GM12878 (cell line): ENCODE data around the gene POU4F3. TPM values are rescaled to one million over a fixed set of nuclear protein-coding genes. Genes with fewer than 3 reads are reported as not detected.

ENCODE experiments used
- ATAC-seq: fragments of 200-7000 bp; cut with Tn5 transposase; 3 replicates; pipeline ENCODE4 v1.9.1; 2020; ENCODE audit warnings: mild to moderate bottlenecking, moderate library complexity
- BruUV-seq: library from RNA; stranded (reverse); fragments of 400-500 nt; replicated peaks from 2 replicates; lab custom pipeline; 2021; lab: Mats Ljungman, UMichigan
- CTCF ChIA-PET: fragments of 300-600 bp; sonication (Branson Sonifier 250); formaldehyde crosslinking; extraction: SDS; loops from one replicate; lab custom pipeline; 2021; ENCODE audit warnings: inconsistent platforms; lab: Yijun Ruan, JAX
- POLR2A ChIA-PET: fragments of 350-600 bp; formaldehyde crosslinking; extraction: SDS; loops from one replicate; lab custom pipeline; 2021; ENCODE audit warnings: inconsistent platforms; lab: Charles Lee
- RAD21 ChIA-PET: fragments of 300-600 bp; sonication (Branson Sonifier 250); formaldehyde crosslinking; loops from one replicate; lab custom pipeline; 2023; ENCODE audit warnings: antibody characterized with exemption; ENCODE audit not compliant: unreplicated experiment; lab: Charles Lee
- SMC1A ChIA-PET: fragments of 300-600 bp; sonication (Branson Sonifier 250); formaldehyde crosslinking; loops from one replicate; lab custom pipeline; 2023; ENCODE audit not compliant: unreplicated experiment, uncharacterized antibody; lab: Charles Lee
- DNase-seq: peaks from one replicate; pipeline ENCODE4 v3.0.0-alpha.2; 2011; ENCODE audit warnings: low read depth, low spot score
- FAIRE-seq: peaks from 3 replicates; lab custom pipeline; 2011; peaks lifted over from hg19 to GRCh38; lab: Jason Lieb, UNC
- H2AFZ ChIP-seq: 2 replicates; pipeline ENCODE4 v1.6.0; 2011; ENCODE audit warnings: low read depth, low read length, control low read depth; ENCODE audit not compliant: control insufficient read depth
- H3K27ac ChIP-seq: 2 replicates; pipeline ENCODE4 v1.5.1; 2011; ENCODE audit warnings: control low read depth; ENCODE audit not compliant: control insufficient read depth, insufficient read depth
- H3K27me3 ChIP-seq, 2 experiments: replicated peaks in 1 of 2; 2 replicates each; pipeline versions ENCODE4 v1.6.0 to v1.6.1; 2011; ENCODE audit warnings: low read length in 1 of 2; ENCODE audit not compliant: control insufficient read depth in 2 of 2, insufficient read depth in 2 of 2
- H3K36me3 ChIP-seq, 2 experiments: 2 replicates each; pipeline ENCODE4 v1.5.1; 2011; ENCODE audit warnings: low read length in 1 of 2; ENCODE audit not compliant: control insufficient read depth in 2 of 2, insufficient read depth in 2 of 2
- H3K4me1 ChIP-seq: 2 replicates; pipeline ENCODE4 v1.6.1; 2011; ENCODE audit warnings: mild to moderate bottlenecking, low read length, moderate library complexity, mixed read lengths; ENCODE audit not compliant: control insufficient read depth, insufficient read depth
- H3K4me2 ChIP-seq: 2 replicates; pipeline ENCODE4 v1.6.0; 2011; ENCODE audit warnings: control low read depth; ENCODE audit not compliant: control insufficient read depth, insufficient read depth
- H3K4me3 ChIP-seq: fragments of 200-600 bp; sonication (generic); 2 replicates; pipeline ENCODE4 v1.5.1; 2016
- H3K79me2 ChIP-seq: 2 replicates; pipeline ENCODE4 v1.6.0; 2011; ENCODE audit warnings: low read length; ENCODE audit not compliant: control insufficient read depth, insufficient read depth
- H3K9ac ChIP-seq: 2 replicates; pipeline ENCODE4 v1.8.0; 2011; ENCODE audit warnings: low read length, control low read depth, mixed read lengths; ENCODE audit not compliant: control insufficient read depth, insufficient read depth
- H3K9me3 ChIP-seq: replicated peaks from 3 replicates; pipeline ENCODE4 v1.5.1; 2011; ENCODE audit warnings: mild to moderate bottlenecking, low read length; ENCODE audit not compliant: control insufficient read depth, insufficient read depth
- H4K20me1 ChIP-seq: 2 replicates; pipeline ENCODE4 v1.6.0; 2011; ENCODE audit not compliant: control insufficient read depth, insufficient read depth
- CEBPZ ChIP-seq: fragments of 150-350 bp; IDR thresholded peaks from 2 replicates; pipeline ENCODE4 v1.6.1; 2016; ENCODE audit warnings: low read depth, low read length
- HSF1 ChIP-seq: fragments of 150-350 bp; IDR thresholded peaks from 2 replicates; pipeline ENCODE4 v1.6.1; 2014; ENCODE audit warnings: mild to moderate bottlenecking, low read depth, low read length
- MEF2A ChIP-seq: IDR thresholded peaks from 2 replicates; pipeline ENCODE4 v1.6.1; 2011; ENCODE audit warnings: low read depth, mild to moderate bottlenecking, low read length, moderate library complexity; ENCODE audit not compliant: insufficient read depth
- MXI1 ChIP-seq: fragments of 150-350 bp; IDR thresholded peaks from 2 replicates; pipeline ENCODE4 v1.6.1; 2011; ENCODE audit warnings: low read depth, mild to moderate bottlenecking, inconsistent platforms, low read length, improper control_type of control experiment
- MYB ChIP-seq: fragments of 150-350 bp; IDR thresholded peaks from 2 replicates; pipeline ENCODE4 v1.6.1; 2014; ENCODE audit warnings: mild to moderate bottlenecking, low read depth, low read length, borderline replicate concordance
- REST ChIP-seq: IDR thresholded peaks from 2 replicates; pipeline ENCODE4 v1.6.1; 2012; ENCODE audit warnings: mild to moderate bottlenecking, low read depth, low read length
- USF1 ChIP-seq: IDR thresholded peaks from 2 replicates; pipeline ENCODE4 v1.6.1; 2011; ENCODE audit warnings: borderline replicate concordance, low read depth, mild to moderate bottlenecking, moderate library complexity, mixed read lengths, low read length; ENCODE audit not compliant: insufficient read depth; ENCODE audit errors: extremely low read length
- ZNF592 ChIP-seq: fragments of 450-650 bp; IDR thresholded peaks from 2 replicates; pipeline ENCODE4 v1.6.1; 2017; ENCODE audit warnings: mild to moderate bottlenecking, moderate library complexity
- WGBS: methylation state at CpG from one replicate; pipeline ENCODE4 v1.1.6; 2016; ENCODE audit warnings: low lambda C conversion rate; ENCODE audit not compliant: insufficient replicate concordance, insufficient coverage; ENCODE audit errors: missing lambda C conversion rate; 5-methylcytosine and 5-hydroxymethylcytosine counted together
- in situ Hi-C: fragments of 300-500 bp; cut with MboI; formaldehyde crosslinking; loops from 9 replicates; pipeline ENCODE4 v1.14.3; 2018; ENCODE audit warnings: mixed read lengths
- intact Hi-C: fragments of 100-400 bp; cut with micrococcal nuclease; formaldehyde crosslinking; loops from one replicate; pipeline ENCODE4 v1.14.2; 2022; ENCODE audit not compliant: unreplicated experiment
- polyA plus RNA-seq, 11 experiments: library from polyadenylated mRNA; depleted of rRNA in 4 of 11; unstranded in 6 of 11; stranded (reverse) in 5 of 11; fragments of >200 nt; fragmentation: Nextera tagmentation in 4 of 11; fragmentation: Illumina TruSeq in 1 of 11; extraction: Ambion mirVana in 4 of 11; extraction: Trizol in 1 of 11; gene quantifications; 1 replicate in 1 of 11; 2 replicates in 10 of 11; pipeline versions ENCODE4 v1.2.1 to v1.2.3, GENCODE V29; 2011 to 2016; ENCODE audit warnings: inconsistent platforms in 2 of 11, missing spikeins in 2 of 11, low read depth in 1 of 11
- total RNA-seq, 4 experiments: library from RNA; depleted of rRNA in 3 of 4; stranded (reverse); fragments of >200 nt in 3 of 4; fragmentation: Illumina TruSeq in 1 of 4; extraction: Trizol in 1 of 4; gene quantifications; 2 replicates each; pipeline versions ENCODE4 v1.2.1 to v1.2.3, GENCODE V29; 2013 to 2021

The POU4F3 gene
- total and polyA plus RNA-seq, 10 of the 15 experiments (the other 5 are each of a cell fraction or from before 2014, with no cell fraction given): 0.03 to 0.19 (median 0.08) TPM; not detected in 5

GRCh38 chr5:146311278-146311677 is 27.4 kb upstream of the POU4F3 start:
- intact Hi-C loops (no loop called here), in situ Hi-C loops (no loop called here)
- ATAC-seq (no peak), FAIRE-seq (no peak), DNase-seq (no peak)
- CTCF ChIA-PET: no interaction called here
- H3K27ac ChIP-seq: no peak overlapping the region
- H3K4me2 ChIP-seq: no peak overlapping the region
- no peak overlapping the region for H2AFZ ChIP-seq
- RAD21 ChIA-PET: no interaction called here
- no peaks in the 10 kb centered on the region for H3K4me1 ChIP-seq
- SMC1A ChIA-PET: no interaction called here
- BruUV-seq: no TSS peak
- H3K79me2 ChIP-seq: no peaks in the 10 kb centered on the region
- no peaks in the 10 kb centered on the region for H3K36me3 ChIP-seq
- 55% methylated on average over 5 of the region's 5 CpGs for WGBS
- H3K9me3 ChIP-seq: no peaks in the 10 kb centered on the region
- POLR2A ChIA-PET: no interaction called here
- no peaks in the 10 kb centered on the region for H4K20me1 ChIP-seq
- no peak overlapping the region for H3K9ac ChIP-seq
- no peak overlapping the region for H3K4me3 ChIP-seq
- H3K27me3 ChIP-seq: peaks cover 0 to 1% of the 10 kb centered on the region in 2 experiments; a peak in 1 of 4 replicates
- TF ChIP-seq MEF2A (no peak), HSF1 (no peak), MXI1 (no peak), ZNF592 (no peak), MYB (no peak), USF1 (no peak), REST (no peak), CEBPZ (no peak)
